H4 (cell line): ENCODE measurements around the gene TC2N. TPM values are rescaled to one million over a fixed set of nuclear protein-coding genes. Genes with fewer than 3 reads are reported as not detected.
"Not testable (repeated sequence)": the region's sequence is repeated elsewhere in the genome, so short reads cannot be mapped to it uniquely, and the experiment has no call there.

ENCODE experiments used
- DNase-seq: peaks from one replicate; pipeline ENCODE4 v3.0.0-alpha.2; 2015; ENCODE audit warnings: low spot score
- total RNA-seq: library from RNA; depleted of rRNA; stranded (reverse); fragments of >200 nt; shearing (Covaris generic); gene quantifications from 2 replicates; pipeline ENCODE4 v1.2.3, GENCODE V29; 2014

The TC2N gene
- total RNA-seq, 1 experiment from 2014 or later = 3.1 TPM

DNA sequence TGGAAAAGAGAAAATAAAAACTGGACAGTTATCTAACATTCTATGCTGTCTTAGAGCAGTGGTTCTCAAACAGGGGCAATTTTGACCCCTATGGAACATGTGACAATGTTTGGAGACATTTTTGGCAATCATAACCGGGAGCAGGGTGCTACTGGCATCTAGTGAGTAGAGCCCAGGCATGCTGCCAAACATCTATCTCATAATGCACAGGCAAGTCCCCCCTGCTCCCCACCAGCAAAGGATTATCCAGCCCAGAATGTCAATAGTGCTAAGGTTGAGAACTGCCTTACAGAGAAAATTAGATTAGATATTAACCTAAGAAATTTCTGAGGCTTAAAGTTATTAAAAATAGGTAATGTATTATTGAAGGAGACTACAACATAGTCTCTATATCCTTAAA is 112.5 kb downstream of the TC2N start:
- no peak for DNase-seq

DNA sequence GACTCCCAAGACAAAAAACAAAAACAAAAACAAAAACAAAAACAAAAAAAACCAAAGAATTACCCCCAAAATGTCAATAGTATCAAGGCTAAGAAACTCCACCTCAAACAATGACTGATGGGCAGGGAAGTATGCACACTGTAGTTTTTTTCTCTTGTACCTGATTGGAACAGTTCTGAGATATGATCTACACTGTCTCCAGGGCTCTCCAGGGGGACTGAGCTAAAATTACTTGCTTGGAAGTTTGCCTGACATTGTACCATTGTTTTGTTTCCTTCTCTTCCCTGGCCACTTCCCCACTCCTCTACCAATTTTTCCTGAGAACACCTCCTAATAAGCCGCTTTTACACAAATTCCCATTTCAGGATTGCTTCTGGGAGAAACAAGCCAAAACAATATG is 113.2 kb downstream of the TC2N start:
- no peak for DNase-seq

DNA sequence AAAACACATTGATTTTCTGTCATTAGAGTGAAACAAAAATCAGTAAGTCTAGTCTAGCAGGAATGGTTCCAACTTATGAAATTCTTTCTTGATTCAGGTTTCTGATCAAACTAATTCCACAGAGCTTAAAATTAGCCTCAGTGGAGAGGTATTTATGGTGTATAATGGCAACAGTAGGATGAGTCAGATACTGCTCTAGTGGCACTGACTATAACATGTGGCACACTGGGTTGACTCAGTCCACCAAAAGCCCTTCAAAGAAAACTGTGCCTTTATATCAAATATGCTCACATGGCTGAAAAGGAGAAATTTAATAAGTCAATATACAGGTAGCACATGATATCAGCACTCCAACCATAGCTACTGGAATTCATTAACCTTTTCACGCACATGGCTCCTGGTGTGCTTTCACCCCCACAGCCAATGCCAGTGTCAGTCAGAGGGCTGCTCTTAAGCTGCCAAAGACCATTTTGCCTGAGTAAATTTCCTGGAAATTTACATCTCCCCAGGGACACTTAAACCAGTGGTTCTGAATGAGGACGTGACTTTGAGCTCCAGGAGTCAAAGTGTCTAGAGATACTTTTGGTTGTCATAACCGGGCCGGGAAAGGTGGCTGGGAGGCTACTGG is 113.7 kb downstream of the TC2N start:
- no peak for DNase-seq

DNA sequence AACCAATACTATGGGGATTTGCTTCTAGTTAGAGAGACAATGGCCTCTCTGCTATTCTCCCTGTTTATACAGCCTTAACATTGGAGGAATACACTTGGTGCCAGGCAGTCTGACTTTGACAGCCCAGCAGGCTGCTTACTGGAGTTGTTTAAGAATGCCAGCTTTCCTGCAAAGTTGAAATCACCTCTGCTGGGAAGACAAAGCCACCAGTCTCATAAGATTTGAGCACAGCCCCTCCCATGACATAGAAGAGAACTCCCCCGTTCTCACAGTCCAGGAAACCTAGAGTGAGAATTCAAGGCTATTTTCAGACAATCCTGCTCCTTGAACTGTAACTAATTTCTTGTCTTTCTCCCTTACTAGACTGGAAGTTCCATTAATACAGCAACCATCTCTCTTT is 114.4 kb downstream of the TC2N start:
- no peak for DNase-seq

DNA sequence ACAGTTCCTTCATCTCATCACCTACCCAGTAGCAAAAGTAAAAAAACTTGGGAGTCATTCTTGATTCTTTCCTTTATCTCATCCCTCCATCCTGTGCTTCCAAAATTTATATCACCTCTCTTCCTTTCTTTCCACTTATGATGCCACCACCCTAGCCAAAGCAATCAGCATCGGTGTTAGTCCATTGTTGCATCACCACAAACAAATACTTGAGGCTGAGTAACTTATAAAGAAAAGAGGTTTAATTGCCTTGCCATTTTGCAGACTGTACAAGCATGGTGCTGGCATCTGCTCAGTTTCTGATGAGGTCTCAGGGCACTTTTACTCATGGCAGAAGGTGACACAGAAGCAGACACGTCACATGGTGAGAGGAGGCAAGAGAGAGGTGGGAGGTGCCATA is 115.6 kb downstream of the TC2N start:
- no peak for DNase-seq

DNA sequence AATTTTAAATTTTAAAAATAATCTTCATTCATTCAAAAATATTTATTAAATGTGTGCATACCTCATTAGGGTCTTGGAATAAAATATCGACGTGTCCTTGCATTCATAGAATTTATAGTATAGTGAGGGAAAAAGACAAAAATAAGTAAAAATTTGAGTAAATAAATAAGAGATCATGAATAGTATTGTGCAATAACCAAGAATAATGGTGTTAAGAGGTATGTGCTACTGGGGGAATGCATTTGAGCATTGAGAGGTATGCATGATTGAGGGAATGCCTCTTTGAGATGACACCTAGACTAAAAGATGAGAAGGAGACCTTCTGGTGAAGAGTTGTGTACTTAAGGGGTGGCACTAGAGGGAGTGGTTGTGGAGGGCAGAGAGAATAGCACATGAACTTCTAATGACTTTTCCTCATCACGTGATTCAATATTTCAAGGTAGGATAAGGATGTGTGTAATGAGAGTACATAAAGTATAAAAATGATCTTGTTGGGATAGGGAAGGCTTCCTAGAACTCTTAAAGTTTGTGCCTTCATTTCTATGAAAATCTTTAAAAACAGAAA is 116.6 kb downstream of the TC2N start:
- no peak for DNase-seq

DNA sequence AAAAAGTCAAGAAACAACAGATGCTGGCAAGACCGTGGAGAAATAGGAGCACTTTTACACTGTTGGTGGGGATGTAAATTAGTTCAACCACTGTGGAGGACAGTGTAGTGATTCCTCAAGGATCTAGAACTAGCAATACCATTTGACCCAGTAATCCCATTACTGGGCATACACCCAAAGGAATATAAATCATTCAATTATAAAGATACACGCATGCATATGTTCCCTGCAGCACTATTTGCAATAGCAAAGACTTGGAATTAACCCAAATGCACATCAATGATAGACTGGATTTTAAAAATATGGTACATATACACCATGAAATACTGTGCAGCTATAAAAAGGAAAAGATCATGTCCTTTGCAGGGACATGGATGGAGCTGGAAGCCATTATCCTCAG is 117.5 kb downstream of the TC2N start:
- no peak for DNase-seq

DNA sequence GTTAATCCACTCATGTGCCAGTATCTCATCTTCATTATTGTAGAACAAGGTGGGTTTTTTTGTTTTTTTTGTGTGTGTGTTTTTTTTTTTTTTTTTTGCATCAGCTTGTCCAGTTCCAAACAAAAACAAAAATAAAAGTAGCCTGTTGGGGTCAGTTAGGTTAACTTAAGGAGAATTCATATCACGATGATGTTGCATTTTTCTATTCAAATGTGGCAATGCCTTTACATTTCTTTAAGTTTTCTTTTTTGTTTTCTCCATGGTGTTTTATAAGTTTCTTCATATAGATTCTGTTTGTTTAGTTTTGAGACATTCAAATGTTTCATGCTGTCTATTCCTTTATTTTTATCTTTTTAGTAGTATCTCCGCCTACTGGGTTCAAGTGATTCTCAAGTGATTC is 119.3 kb downstream of the TC2N start:
- DNase-seq = no peak

DNA sequence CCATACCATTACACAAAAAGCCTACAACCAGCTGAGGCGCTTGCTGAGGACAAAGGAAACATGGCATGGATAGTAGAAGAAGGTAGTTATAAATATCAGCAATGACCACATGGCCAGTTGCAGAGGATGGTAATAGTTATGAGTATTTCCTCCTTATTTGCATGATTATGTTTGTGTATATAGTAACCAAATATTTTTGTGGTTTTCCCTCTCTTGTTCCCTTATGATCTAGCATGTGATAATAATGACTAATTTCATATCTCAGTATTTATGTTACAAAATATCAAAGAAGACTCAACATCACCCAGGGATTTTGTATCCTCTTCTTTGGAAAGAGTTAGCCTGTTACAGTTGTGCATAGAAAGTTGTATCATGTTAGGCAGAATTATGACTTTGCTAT is 122.0 kb downstream of the TC2N start:
- no peak for DNase-seq

DNA sequence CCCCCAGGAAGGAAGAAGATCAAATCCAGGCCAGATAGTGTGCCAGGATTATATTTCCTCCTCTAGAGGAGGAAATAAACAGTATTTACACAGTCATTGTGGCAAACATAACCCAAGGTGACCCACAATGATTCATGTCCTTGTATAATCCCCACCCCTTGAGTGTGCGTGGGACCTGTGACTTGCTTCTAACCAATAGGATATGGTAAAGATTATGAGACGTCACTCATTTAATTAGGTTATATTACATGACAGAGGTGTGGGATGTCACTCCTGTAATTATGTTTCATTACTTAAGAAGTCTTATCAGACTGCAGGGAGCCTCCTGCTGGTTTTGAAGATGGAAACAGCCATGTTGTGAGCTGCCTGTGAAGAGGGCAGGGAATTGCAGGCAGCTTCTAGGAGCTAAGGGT is 123.3 kb downstream of the TC2N start:
- peak; percentile 81 for DNase-seq

DNA sequence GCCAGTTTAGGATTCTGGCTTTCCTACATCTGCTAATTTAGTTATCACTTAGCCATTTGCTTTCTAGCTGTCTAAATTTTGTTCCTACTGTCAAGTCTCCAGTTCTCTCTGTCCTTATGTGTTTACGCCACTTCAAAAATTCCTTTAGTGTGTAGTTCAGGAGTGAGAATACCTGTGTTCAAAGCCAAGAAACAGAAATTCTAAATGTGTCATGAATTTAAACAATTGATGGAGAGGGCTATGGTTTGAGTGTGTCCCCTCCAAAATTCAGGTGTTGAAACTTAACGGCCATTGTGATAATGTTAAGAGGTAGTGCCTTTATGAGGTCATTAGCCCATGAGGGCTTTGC is 124.1 kb downstream of the TC2N start:
- DNase-seq = no peak

DNA sequence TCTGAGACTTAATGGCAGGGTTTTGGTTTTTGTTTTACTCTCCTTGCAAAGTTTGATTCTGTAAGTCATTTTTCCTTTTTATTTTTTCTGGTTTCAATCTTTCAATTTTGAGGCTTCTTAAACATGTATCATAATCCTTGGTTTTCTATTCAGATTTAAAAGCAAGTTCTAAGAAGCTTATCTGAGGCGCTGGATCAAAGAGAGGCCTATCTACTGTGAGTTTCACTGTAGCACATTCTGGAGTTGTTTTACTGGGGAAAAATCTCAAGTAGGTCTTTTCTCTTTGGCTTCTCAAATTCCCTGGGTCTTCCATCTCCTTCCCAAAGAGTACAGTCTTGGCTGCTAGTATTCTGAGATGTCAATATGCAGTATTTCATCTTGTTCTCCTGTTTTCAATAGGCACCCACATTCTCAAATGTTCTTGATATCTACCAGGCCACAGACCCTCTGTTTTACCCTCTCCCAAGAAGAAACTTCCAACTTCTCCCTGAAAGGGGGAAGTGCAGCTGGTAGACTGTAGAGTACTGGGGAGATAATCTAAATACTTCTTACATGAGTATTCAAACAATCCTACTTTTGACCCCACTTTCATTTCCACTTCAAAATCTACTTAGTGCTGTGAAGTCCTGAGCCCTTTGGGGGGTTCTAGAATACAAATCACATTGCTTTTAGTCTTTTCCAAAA is 124.6 kb downstream of the TC2N start:
- DNase-seq = no peak

DNA sequence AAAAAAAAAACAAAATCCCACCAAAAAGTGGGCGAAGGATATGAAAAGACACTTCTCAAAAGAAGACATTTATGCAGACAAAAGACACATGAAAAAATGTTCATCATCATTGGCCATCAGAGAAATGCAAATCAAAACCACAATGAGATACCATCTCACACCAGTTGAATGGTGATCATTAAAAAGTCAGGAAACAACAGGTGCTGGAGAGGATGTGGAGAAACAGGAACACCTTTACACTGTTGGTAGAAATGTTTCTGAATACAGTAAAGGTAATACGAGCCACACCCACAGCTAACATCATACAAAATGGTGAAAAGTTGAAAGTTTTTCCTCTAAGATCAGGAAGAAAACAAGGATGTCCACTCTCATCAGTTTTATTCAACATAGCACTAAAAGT is 127.5 kb downstream of the TC2N start:
- not testable (repeated sequence) for DNase-seq

DNA sequence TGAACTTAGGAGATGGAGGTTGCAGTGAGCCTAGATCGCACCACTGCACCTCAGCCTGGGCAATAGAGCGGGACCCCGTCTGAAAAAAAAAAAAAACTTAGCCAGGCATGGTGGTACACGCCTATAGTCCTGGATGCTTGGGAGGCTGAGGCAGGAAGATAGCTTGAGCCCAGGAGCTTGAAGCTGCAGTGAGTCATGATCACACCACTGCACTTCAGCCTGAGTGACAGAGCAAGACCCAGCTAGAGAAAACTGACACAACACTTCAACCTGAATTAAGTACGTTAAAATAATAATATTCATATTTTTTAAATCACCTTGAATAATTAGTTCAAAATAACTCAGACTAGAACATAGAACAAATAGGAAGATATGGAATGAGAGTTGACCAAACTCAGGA is 129.7 kb downstream of the TC2N start:
- DNase-seq = no peak

DNA sequence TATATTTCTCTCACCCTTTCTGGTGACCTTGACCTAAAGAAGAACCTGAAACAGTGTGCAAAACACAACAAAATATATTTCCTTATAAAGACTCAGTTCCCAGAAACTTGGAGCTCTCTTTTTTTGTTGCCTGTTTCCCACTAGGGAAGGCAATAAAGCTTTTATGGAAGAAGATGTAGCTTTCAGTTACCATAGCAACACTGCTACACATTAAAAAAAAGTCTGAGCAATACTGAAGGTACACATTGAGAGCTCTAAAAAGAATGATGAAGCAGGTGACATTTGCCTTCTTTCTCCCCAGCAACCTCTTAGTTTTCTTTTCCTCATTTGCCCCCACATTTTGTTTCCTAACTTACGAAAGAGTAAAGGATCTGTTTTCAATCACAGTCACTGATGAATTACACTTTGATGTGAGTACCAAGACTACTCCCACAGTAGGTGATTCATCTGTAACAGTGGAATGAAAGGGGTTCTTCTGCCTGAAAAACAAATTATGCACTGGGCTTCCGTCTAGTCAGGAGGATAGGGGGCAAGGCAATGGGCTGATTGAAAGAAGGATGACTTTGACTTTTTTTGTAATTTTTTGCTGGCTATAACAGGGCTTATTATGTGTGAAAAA is 134.4 kb downstream of the TC2N start:
- no peak for DNase-seq

DNA sequence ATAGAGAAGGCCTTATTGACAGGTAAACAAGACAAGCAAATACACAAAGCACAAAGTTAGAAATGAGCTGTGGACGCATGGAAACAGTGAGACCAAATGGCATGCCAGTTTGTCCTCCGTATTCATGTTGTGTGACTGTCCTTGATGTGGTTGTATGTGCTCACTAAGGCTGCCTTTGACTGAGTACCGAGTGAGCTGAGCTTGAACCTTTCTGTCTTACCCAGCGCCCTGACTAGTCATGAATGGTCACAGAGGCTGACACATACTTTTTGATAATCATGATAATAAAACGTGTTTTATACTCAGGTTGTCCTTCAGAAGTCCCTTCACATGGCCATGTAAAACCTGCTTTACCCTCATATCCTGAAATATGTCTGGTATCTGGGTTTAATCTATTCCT is 134.9 kb downstream of the TC2N start:
- DNase-seq = no peak

DNA sequence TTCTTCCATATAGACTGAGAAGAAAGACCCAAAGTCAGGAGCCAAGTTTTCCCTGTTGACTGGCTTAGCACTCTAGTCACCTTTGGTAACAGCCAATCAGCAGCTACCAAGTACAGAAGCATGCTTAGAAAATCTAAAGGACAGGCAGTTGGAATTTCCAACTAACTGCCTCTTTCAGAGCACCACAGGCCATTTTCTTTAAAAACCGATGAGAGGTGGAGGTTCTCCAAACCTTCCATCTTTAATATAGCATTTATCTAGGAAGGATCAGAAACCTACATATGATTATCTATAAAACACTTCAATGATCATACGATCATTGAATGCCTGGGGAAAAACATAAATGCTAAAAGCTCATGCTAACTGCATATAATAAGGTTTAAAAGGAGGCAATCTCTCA is 135.3 kb downstream of the TC2N start, which contains the start of gene CATSPERB:
TSS of gene CATSPERB (minus strand) at position 101 of the 400 bp plus-strand sequence. CDS start 2,607 bp downstream, outside the sequence.
- DNase-seq = no peak

DNA sequence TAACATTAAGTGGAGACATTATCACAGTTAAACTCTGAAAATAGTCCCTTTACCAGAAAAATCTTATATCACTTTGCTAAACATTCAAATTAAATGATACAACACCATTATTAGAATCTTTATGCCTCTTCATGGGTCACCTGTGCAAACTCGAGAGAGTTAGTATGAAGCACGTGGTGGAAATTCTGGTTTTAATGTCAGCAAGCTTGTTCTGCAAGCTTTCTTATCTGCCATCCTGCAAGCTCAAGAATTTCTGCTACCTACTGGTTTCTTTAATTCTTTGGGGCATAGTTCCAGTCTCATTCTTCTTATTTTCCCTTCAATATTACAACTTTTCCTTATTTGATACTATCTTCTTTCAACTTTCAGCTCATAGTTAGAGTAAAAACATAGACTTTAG is 136.3 kb downstream of the TC2N start:
- no peak for DNase-seq

DNA sequence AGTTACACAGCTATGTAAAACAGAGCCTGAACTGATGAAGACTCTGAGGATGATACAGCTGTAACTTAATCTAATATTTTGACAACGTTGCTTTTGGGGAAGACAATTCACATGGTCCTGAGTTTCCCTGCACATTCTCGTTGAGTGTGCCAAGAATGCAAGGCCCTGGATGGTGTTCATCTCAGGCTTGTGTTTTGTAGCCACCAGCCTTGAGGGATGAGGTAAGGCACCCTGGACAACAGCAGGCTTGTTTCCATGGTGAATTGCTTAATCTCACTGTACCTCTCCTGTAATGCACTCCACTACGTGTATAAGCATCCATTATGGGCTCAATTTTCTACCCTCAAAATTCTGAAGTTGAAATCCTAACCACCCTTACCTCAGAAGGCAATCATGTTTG is 137.6 kb downstream of the TC2N start:
- no peak for DNase-seq
